ENCODE results near the gene ADCY10. TPM values are rescaled to one million over a fixed set of nuclear protein-coding genes. Genes with fewer than 3 reads are reported as not detected.
"Not testable (repeated sequence)": the region's sequence is repeated elsewhere in the genome, so short reads cannot be mapped to it uniquely, and the experiment has no call there.

The ADCY10 gene
- polyA plus RNA-seq, 1 donor from 2014 or later = 0.09 TPM

- not testable (repeated sequence) for H3K79me2 ChIP-seq (replicated peaks; ENCODE audit: insufficient read depth, low read length); H3K9me3 ChIP-seq (ENCODE audit: low read length); H4K20me1 ChIP-seq (ENCODE audit: insufficient read depth); H3K9me2 ChIP-seq (ENCODE audit: insufficient read depth, low read length); H2AFZ ChIP-seq (ENCODE audit: low read depth, low read length); H3K4me3 ChIP-seq (ENCODE audit: low read length); H3K27ac ChIP-seq (ENCODE audit: low read length); H3K4me2 ChIP-seq (ENCODE audit: low read length); H3F3A ChIP-seq (ENCODE audit: insufficient read depth, low read length, poor library complexity, severe bottlenecking); H3K36me3 ChIP-seq (ENCODE audit: insufficient read depth, low read length); H3K27me3 ChIP-seq (ENCODE audit: insufficient read depth, low read depth, low read length); H3K9ac ChIP-seq (ENCODE audit: low read length)
Measured at GRCh38 chr1:167866739-167867414, 47.1 kb downstream of the ADCY10 start.

- not testable (repeated sequence) for H3K79me2 ChIP-seq (replicated peaks; ENCODE audit: insufficient read depth, low read length); H2AFZ ChIP-seq (ENCODE audit: low read depth, low read length); H4K20me1 ChIP-seq (ENCODE audit: insufficient read depth); H3K4me3 ChIP-seq (ENCODE audit: low read length); H3K27me3 ChIP-seq (ENCODE audit: insufficient read depth, low read depth, low read length); H3F3A ChIP-seq (ENCODE audit: insufficient read depth, low read length, poor library complexity, severe bottlenecking); H3K9me3 ChIP-seq (ENCODE audit: low read length); H3K4me2 ChIP-seq (ENCODE audit: low read length); H3K9ac ChIP-seq (ENCODE audit: low read length); H3K9me2 ChIP-seq (ENCODE audit: insufficient read depth, low read length); H3K27ac ChIP-seq (ENCODE audit: low read length); H3K36me3 ChIP-seq (ENCODE audit: insufficient read depth, low read length)
Measured at GRCh38 chr1:167866326-167866725, 47.6 kb downstream of the ADCY10 start.

- H2AFZ ChIP-seq (ENCODE audit: low read depth, low read length); H3K9me2 ChIP-seq (ENCODE audit: insufficient read depth, low read length); H3K4me2 ChIP-seq (ENCODE audit: low read length); H3K9ac ChIP-seq (ENCODE audit: low read length); H4K20me1 ChIP-seq (ENCODE audit: insufficient read depth); H3K27me3 ChIP-seq (ENCODE audit: insufficient read depth, low read depth, low read length); H3K9me3 ChIP-seq (ENCODE audit: low read length); H3F3A ChIP-seq (ENCODE audit: insufficient read depth, low read length, poor library complexity, severe bottlenecking); H3K36me3 ChIP-seq (ENCODE audit: insufficient read depth, low read length); H3K79me2 ChIP-seq (replicated peaks; ENCODE audit: insufficient read depth, low read length); H3K4me3 ChIP-seq (ENCODE audit: low read length); H3K27ac ChIP-seq (ENCODE audit: low read length): not testable (repeated sequence)
Measured at GRCh38 chr1:167865804-167866308, 48.1 kb downstream of the ADCY10 start.

GRCh38 chr1:167865193-167865592 lies 48.7 kb downstream of the ADCY10 start:
- H4K20me1 ChIP-seq (ENCODE audit: insufficient read depth); H3K4me2 ChIP-seq (ENCODE audit: low read length); H3K27ac ChIP-seq (ENCODE audit: low read length); H2AFZ ChIP-seq (ENCODE audit: low read depth, low read length); H3K9me3 ChIP-seq (ENCODE audit: low read length); H3K27me3 ChIP-seq (ENCODE audit: insufficient read depth, low read depth, low read length); H3K79me2 ChIP-seq (replicated peaks; ENCODE audit: insufficient read depth, low read length); H3K9me2 ChIP-seq (ENCODE audit: insufficient read depth, low read length); H3F3A ChIP-seq (ENCODE audit: insufficient read depth, low read length, poor library complexity, severe bottlenecking); H3K36me3 ChIP-seq (ENCODE audit: insufficient read depth, low read length); H3K4me3 ChIP-seq (ENCODE audit: low read length); H3K9ac ChIP-seq (ENCODE audit: low read length): not testable (repeated sequence)

- no peaks in the 10 kb centered on the region for H4K20me1 ChIP-seq (ENCODE audit: insufficient read depth)
- TF ChIP-seq SMC3 (conservative IDR thresholded peaks at IDR 0.05; ENCODE audit: poor library complexity) (no peak), MXI1 (conservative IDR thresholded peaks at IDR 0.05; ENCODE audit: poor library complexity, severe bottlenecking) (no peak), CTCF (IDR thresholded peaks at IDR 0.05; ENCODE audit: poor library complexity, severe bottlenecking) (no peak), REST (IDR thresholded peaks at IDR 0.05; ENCODE audit: borderline replicate concordance) (no peak), EP300 (conservative IDR thresholded peaks at IDR 0.05; ENCODE audit: poor library complexity, severe bottlenecking) (no peak), TAF1 (IDR thresholded peaks at IDR 0.05; ENCODE audit: low read depth) (no peak), RAD21 (conservative IDR thresholded peaks at IDR 0.05) (no peak), EZH2 (IDR thresholded peaks at IDR 0.05; ENCODE audit: borderline replicate concordance, insufficient read depth, low read length, poor library complexity, severe bottlenecking) (no peak), POLR2AphosphoS5 (IDR thresholded peaks at IDR 0.05) (no peak)
- H3K27ac ChIP-seq (ENCODE audit: low read length) = no peak overlapping the region
- H3K36me3 ChIP-seq (ENCODE audit: insufficient read depth, low read length) = no peaks in the 10 kb centered on the region
- no peaks in the 10 kb centered on the region for H3K27me3 ChIP-seq (ENCODE audit: insufficient read depth, low read depth, low read length)
- no peak overlapping the region for H3K9ac ChIP-seq (ENCODE audit: low read length)
- H3F3A ChIP-seq (ENCODE audit: insufficient read depth, low read length, poor library complexity, severe bottlenecking) = no peaks in the 10 kb centered on the region
- H3K9me2 ChIP-seq (ENCODE audit: insufficient read depth, low read length) = no peaks in the 10 kb centered on the region
- no peak overlapping the region for H3K4me2 ChIP-seq (ENCODE audit: low read length)
- H3K9me3 ChIP-seq (ENCODE audit: low read length) = no peaks in the 10 kb centered on the region
- H2AFZ ChIP-seq (ENCODE audit: low read depth, low read length) = no peak overlapping the region
- H3K4me3 ChIP-seq (ENCODE audit: low read length) = no peak overlapping the region
- no peaks in the 10 kb centered on the region for H3K79me2 ChIP-seq (replicated peaks; ENCODE audit: insufficient read depth, low read length)
Measured at GRCh38 chr1:167864392-167865032, 49.4 kb downstream of the ADCY10 start.

Data from neural cell (in vitro differentiated cells).